Neural progenitor cell (in vitro differentiated cells): ENCODE data around the gene FBN2.

ENCODE experiments used
- EZH2 ChIP-seq: fragments of 200-600 bp; sonication (generic); IDR thresholded peaks from 2 replicates; pipeline ENCODE4 v1.6.1; 2017; ENCODE audit warnings: antibody characterized with exemption, mild to moderate bottlenecking, moderate library complexity
- EZH2phosphoT487 ChIP-seq: fragments of 200-600 bp; sonication (generic); IDR thresholded peaks from 2 replicates; pipeline ENCODE4 v1.6.1; 2017; ENCODE audit warnings: antibody characterized with exemption
- TF ChIP-seq, protein P1 (sequence below): fragments of 200-600 bp; sonication (generic); IDR thresholded peaks from 2 replicates; pipeline ENCODE4 v1.5.1; 2017; ENCODE audit warnings: antibody characterized with exemption, mild to moderate bottlenecking

DNA sequence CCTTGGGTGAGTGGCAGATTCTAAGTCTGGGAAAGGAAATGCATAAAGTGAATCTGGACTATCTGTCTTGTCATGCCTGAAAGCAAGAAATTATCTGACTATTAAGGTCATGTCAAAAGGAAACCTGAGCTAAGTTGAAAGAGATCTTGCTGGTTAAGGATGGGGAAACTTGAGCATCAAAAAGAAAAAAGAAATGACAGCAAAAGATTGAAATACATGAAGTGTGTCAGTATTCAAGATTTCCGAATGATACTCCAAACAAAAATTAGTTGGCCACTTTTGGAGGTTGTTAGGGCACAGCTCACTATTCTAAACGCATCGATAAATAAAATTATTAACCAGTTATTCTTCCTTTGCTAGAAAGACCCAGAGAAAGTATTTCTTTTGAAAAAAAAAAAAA lies 3.3 kb upstream of the FBN2 start:
- TF ChIP-seq, protein P1, sequence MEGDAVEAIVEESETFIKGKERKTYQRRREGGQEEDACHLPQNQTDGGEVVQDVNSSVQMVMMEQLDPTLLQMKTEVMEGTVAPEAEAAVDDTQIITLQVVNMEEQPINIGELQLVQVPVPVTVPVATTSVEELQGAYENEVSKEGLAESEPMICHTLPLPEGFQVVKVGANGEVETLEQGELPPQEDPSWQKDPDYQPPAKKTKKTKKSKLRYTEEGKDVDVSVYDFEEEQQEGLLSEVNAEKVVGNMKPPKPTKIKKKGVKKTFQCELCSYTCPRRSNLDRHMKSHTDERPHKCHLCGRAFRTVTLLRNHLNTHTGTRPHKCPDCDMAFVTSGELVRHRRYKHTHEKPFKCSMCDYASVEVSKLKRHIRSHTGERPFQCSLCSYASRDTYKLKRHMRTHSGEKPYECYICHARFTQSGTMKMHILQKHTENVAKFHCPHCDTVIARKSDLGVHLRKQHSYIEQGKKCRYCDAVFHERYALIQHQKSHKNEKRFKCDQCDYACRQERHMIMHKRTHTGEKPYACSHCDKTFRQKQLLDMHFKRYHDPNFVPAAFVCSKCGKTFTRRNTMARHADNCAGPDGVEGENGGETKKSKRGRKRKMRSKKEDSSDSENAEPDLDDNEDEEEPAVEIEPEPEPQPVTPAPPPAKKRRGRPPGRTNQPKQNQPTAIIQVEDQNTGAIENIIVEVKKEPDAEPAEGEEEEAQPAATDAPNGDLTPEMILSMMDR = no peak
- TF ChIP-seq EZH2 (no peak), EZH2phosphoT487 (no peak)
